NCI-H774 (cell line): ENCODE measurements around the gene HDHD2.
"Not testable (repeated sequence)": the region's sequence is repeated elsewhere in the genome, so short reads cannot be mapped to it uniquely, and the experiment has no call there.

Source experiments
- DNase-seq: peaks from one replicate; lab custom pipeline; 2025; lab: John Stamatoyannopoulos, UW

HDHD2 gene

GRCh38 chr18:47150029-47150823 is at the start of gene HDHD2:
Gene HDHD2, minus strand, starts transcription at chr18:47150500. Its CDS starts 14,061 bp downstream, at chr18:47136439.
- DNase-seq = peak; percentile 71

GRCh38 chr18:47195961-47196360 is 45.7 kb upstream of the HDHD2 start:
- not testable (repeated sequence) for DNase-seq

GRCh38 chr18:47191961-47192360 is 41.7 kb upstream of the HDHD2 start:
- no peak for DNase-seq

GRCh38 chr18:47187721-47188120 is 37.4 kb upstream of the HDHD2 start:
- DNase-seq = no peak

GRCh38 chr18:47184419-47185050 is 34.2 kb upstream of the HDHD2 start:
- no peak for DNase-seq

- not testable (repeated sequence) for DNase-seq
Measured at GRCh38 chr18:47182156-47182555, 31.9 kb upstream of the HDHD2 start.

- no peak for DNase-seq
Measured at GRCh38 chr18:47180765-47181164, 30.5 kb upstream of the HDHD2 start.

- peak; percentile 12 for DNase-seq
Measured at GRCh38 chr18:47179520-47179919, 29.2 kb upstream of the HDHD2 start.

GRCh38 chr18:47175898-47176575 is 25.7 kb upstream of the HDHD2 start, which contains the start of gene IER3IP1:
Gene IER3IP1, minus strand, starts transcription at chr18:47176364. Its CDS starts 87 bp downstream, at chr18:47176277.
- DNase-seq = peak; percentile 87

GRCh38 chr18:47175283-47175897 is 25.1 kb upstream of the HDHD2 start:
- DNase-seq = no peak

GRCh38 chr18:47174545-47175116 is 24.3 kb upstream of the HDHD2 start:
- no peak for DNase-seq

- no peak for DNase-seq
Measured at GRCh38 chr18:47172476-47172875, 22.2 kb upstream of the HDHD2 start.

GRCh38 chr18:47168913-47169312 is 18.6 kb upstream of the HDHD2 start:
- DNase-seq = no peak

- no peak for DNase-seq
Measured at GRCh38 chr18:47168509-47168908, 18.2 kb upstream of the HDHD2 start.

- DNase-seq = no peak
Measured at GRCh38 chr18:47166294-47166693, 16.0 kb upstream of the HDHD2 start.

- no peak for DNase-seq
Measured at GRCh38 chr18:47163241-47163640, 12.9 kb upstream of the HDHD2 start.

- no peak for DNase-seq
Measured at GRCh38 chr18:47160256-47160655, 10.0 kb upstream of the HDHD2 start.

GRCh38 chr18:47158404-47158803 is 8.1 kb upstream of the HDHD2 start:
- not testable (repeated sequence) for DNase-seq

GRCh38 chr18:47151439-47151838 is 1.1 kb upstream of the HDHD2 start:
- DNase-seq = no peak

- DNase-seq = no peak
Measured at GRCh38 chr18:47150824-47151366, 595 bp upstream of the HDHD2 start.

GRCh38 chr18:47149457-47150028 is 757 bp downstream of the HDHD2 start:
- DNase-seq = no peak
